ENCODE measurements around the gene B3GALT5. TPM values are rescaled to one million over a fixed set of nuclear protein-coding genes. Genes with fewer than 3 reads are reported as not detected.

The B3GALT5 gene
- total RNA-seq, 1 donor from 2014 or later, result not detected

DNA sequence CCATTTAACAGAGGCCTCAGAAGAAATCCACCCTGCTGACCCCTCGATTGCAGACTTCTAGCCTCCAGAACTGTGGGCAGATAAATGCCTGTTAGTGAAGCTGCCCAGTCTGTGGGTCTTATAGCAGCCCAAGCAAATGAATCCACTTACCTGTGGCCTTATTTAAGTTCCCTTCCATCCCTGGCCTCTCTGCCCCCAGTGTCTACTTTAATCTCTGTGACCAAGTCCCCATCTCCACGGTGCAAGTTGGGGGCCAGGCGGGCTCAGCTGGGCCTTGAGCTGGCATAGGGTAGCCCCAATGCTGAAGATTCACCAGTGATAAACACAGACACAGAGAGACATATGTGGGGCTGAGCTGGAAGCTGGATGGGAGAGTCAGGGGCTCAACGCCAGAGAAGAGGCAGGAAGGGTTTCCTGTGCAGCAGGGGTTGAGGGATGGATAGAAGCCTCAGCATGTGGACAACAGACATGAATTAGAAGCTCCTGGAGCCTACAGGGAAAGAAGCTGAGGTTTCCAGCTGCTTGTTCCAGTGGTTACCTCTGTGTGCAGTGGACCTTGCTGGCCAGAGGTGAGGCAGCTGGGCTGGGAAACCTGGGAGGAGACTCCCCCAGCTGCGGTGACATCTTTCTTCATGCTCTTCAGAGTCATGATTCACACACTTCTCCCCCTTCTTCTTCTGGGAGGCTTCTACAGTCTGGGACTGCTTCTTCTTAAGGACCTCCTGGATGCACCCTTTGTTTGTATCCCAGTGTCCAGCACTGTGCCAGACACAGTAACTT lies 13.4 kb upstream of the B3GALT5 start:
- Mint-ChIP-seq H3K36me3 (ENCODE audit: low read depth) (no peaks in the 10 kb centered on the region), H3K27me3 (ENCODE audit: low read depth) (peaks cover 5% of the 10 kb centered on the region), H3K4me3 (ENCODE audit: unreplicated experiment) (no peak overlapping the region), H3K4me1 (ENCODE audit: low read depth) (no peaks in the 10 kb centered on the region), H3K9me3 (ENCODE audit: low read depth) (peaks cover 3% of the 10 kb centered on the region), H3K27ac (ENCODE audit: unreplicated experiment) (no peak overlapping the region)
- no peak for DNase-seq (ENCODE audit: low spot score)
- TF ChIP-seq, protein P1, sequence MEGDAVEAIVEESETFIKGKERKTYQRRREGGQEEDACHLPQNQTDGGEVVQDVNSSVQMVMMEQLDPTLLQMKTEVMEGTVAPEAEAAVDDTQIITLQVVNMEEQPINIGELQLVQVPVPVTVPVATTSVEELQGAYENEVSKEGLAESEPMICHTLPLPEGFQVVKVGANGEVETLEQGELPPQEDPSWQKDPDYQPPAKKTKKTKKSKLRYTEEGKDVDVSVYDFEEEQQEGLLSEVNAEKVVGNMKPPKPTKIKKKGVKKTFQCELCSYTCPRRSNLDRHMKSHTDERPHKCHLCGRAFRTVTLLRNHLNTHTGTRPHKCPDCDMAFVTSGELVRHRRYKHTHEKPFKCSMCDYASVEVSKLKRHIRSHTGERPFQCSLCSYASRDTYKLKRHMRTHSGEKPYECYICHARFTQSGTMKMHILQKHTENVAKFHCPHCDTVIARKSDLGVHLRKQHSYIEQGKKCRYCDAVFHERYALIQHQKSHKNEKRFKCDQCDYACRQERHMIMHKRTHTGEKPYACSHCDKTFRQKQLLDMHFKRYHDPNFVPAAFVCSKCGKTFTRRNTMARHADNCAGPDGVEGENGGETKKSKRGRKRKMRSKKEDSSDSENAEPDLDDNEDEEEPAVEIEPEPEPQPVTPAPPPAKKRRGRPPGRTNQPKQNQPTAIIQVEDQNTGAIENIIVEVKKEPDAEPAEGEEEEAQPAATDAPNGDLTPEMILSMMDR (IDR thresholded peaks at IDR 0.05), result no peak

DNA sequence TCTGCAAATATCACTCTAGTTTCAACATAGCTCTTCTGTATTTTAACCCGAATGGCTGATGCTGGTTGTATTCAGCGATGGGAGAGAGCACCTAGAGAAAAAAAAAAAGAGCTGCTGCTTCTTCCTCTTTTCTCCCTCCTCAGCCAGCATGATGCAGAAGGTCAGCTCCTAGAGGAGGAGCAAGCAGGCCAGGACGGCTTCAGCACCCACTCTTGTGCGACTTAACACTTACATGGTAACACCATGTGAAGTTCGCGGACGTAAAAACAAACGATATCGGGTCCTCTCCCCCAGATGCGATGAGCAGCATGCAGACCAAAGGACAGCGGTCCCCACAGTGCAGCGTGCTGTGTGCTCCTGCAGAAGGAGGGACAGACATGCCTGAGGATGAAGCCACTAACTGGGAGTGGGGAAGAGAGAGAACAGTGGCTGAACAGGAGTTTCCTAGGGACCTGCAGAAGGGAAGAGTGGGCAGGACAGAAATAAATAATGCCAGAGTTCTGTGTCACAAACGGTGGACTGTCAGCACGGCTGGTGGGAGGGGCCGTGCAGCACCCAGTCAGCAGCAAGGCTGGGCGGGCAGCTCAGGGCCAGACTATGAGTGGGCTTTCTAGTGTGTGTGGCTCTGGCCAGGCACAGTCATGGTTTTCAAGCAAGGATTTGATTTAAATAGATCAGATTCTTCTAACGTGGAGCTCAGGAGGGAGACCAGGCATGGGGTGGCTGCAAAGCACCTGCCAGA lies 11.4 kb upstream of the B3GALT5 start:
- Mint-ChIP-seq H3K4me3 (ENCODE audit: unreplicated experiment) (no peak overlapping the region), H3K4me1 (ENCODE audit: low read depth) (no peaks in the 10 kb centered on the region), H3K27ac (ENCODE audit: unreplicated experiment) (no peak overlapping the region), H3K9me3 (ENCODE audit: low read depth) (no peaks in the 10 kb centered on the region), H3K36me3 (ENCODE audit: low read depth) (no peaks in the 10 kb centered on the region), H3K27me3 (ENCODE audit: low read depth) (peaks cover 6% of the 10 kb centered on the region)
- DNase-seq (ENCODE audit: low spot score), result no peak
- TF ChIP-seq, protein P1 (IDR thresholded peaks at IDR 0.05), result no peak

DNA sequence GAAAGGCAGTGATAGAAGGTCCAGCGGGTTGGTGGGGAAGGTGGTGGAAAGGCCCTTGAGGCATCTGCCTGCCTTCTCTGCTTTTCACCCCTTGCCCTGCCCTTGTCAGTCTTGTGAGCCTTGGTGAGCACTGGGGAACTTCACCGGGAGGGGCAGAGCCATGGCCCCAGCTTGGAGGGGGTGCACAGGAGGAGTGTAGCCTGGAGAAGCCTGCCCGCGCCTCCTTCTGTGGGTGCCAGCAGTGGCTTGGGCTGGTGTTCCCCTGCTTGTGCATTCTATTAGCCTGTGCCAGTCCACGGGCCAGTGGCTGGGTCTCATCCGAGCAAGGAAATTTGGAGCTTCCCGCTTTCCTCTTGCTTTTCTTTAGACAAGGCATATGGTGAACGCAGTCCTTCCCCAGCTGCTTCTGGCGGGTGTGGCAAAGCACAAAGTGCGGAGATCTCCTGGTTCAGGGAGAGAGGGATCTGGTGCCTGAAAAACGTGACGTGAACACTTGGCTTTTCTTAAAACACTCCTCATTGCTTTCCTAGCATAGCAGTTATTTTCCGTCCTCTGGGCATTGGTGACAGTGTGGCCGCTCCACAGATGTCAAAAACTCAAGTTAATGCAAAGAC lies 10.6 kb upstream of the B3GALT5 start:
- H3K4me1 Mint-ChIP-seq (ENCODE audit: low read depth), result no peaks in the 10 kb centered on the region
- H3K9me3 Mint-ChIP-seq (ENCODE audit: low read depth), result no peaks in the 10 kb centered on the region
- DNase-seq (ENCODE audit: low spot score), result no peak
- no peak overlapping the region for H3K27ac Mint-ChIP-seq (ENCODE audit: unreplicated experiment)
- no peaks in the 10 kb centered on the region for H3K36me3 Mint-ChIP-seq (ENCODE audit: low read depth)
- no peak overlapping the region for H3K4me3 Mint-ChIP-seq (ENCODE audit: unreplicated experiment)
- H3K27me3 Mint-ChIP-seq (ENCODE audit: low read depth), result peaks cover 8% of the 10 kb centered on the region
- TF ChIP-seq, protein P1 (IDR thresholded peaks at IDR 0.05), result no peak

DNA sequence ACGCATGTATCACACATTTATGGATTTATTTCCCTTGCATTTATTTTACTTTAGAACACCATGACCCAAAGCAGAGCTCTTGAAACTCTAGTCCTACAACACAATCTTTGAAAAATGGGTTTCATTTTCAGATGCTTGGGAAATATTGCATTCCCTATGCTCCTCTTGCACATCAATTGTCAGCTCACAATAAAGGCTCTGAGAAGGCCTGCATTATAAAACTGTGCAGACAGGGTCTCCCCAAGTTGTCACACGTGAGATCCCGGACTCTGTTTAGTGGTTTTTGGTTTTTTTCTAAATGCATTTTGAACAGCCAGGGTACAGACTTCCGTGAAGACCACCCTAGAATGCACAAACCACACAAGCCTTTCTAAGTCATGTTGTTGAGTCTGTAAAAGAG lies 9.9 kb upstream of the B3GALT5 start:
- Mint-ChIP-seq H3K4me1 (ENCODE audit: low read depth) (no peaks in the 10 kb centered on the region), H3K4me3 (ENCODE audit: unreplicated experiment) (no peak overlapping the region), H3K27ac (ENCODE audit: unreplicated experiment) (no peak overlapping the region), H3K9me3 (ENCODE audit: low read depth) (no peaks in the 10 kb centered on the region), H3K27me3 (ENCODE audit: low read depth) (peaks cover 8% of the 10 kb centered on the region), H3K36me3 (ENCODE audit: low read depth) (no peaks in the 10 kb centered on the region)
- TF ChIP-seq, protein P1 (IDR thresholded peaks at IDR 0.05), result no peak
- no peak for DNase-seq (ENCODE audit: low spot score)

DNA sequence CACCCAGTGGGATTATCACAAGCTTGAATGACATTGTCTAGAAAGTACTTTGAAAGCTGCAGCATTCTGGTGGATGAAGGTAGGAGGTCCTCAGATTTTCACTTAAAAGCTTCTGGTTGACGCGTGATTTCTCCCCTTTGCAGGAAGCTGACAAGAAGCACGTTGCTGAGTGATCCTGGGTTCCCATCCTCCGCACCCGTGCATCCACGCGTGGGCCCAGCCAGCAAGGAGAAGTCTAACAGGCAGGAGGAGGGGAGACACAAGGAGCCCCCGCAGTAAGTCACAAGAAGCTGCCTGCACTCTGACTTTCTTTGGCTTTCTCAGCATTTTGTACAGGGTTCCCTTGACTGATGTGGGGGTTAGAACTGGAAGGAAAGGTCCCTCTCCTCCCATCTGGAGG lies 7.8 kb upstream of the B3GALT5 start:
- no peak for DNase-seq (ENCODE audit: low spot score)
- Mint-ChIP-seq H3K36me3 (ENCODE audit: low read depth) (no peaks in the 10 kb centered on the region), H3K9me3 (ENCODE audit: low read depth) (no peaks in the 10 kb centered on the region), H3K4me1 (ENCODE audit: low read depth) (no peaks in the 10 kb centered on the region), H3K27me3 (ENCODE audit: low read depth) (peaks cover 20% of the 10 kb centered on the region), H3K27ac (ENCODE audit: unreplicated experiment) (no peak overlapping the region), H3K4me3 (ENCODE audit: unreplicated experiment) (no peak overlapping the region)
- TF ChIP-seq, protein P1 (IDR thresholded peaks at IDR 0.05), result no peak
